Measurements from ENCODE around the gene RAD54L2.

The RAD54L2 gene

DNA sequence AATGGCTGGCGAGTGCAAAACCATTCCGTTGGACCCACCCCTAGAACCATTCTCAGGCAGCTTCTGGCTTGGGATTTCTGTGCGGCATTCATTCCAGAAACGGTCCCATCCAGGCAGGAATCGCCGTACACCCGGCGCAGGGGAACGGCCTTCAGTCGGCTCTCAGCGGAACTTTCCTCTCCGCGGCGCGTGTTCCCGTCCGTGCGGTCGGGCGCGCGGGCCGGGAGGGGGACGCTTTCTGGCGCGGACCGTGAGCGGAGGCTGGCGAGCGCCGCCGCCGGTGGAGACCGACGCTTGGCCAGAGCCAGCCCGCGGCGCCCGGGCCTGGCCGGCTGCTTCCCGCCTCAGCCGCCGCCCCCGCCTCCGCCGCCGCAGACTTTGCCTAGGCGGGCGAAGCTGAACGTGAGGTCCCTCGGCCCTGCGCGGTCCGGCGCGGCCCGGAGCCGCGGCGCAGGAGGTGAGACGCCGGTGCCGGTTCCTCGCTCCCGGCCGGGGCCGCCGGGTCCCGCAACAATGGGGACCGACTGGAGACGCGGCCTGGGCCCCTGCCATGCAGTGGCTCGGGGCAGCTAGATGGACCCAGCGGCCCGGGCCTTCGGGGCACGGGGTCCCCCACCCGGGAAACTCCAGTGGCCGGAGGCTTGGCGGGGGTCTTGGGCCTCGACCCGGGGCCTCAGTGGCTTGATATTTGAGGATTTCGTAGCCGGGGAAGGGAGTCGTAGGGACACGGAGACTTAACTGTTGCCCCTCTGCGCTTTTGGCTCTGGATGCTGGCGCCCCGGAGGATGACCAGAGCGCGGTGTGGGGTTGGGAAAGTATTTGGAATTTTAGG lies at the start of gene RAD54L2:
TSS of gene RAD54L2 (plus strand) at position 261 of the 832 bp plus-strand sequence. CDS start 51,702 bp downstream, outside the sequence.
- peak; percentile 53; the same call in 1 of the 2 replicates for TF ChIP-seq CTCF (IDR thresholded peaks at IDR 0.05)

- TF ChIP-seq CTCF (IDR thresholded peaks at IDR 0.05), result no peak
Observed at GRCh38 chr3:51498876-51499738, 39.4 kb upstream of the RAD54L2 start.

GRCh38 chr3:51500632-51501131 lies 37.8 kb upstream of the RAD54L2 start:
- no peak for TF ChIP-seq CTCF (IDR thresholded peaks at IDR 0.05)

DNA sequence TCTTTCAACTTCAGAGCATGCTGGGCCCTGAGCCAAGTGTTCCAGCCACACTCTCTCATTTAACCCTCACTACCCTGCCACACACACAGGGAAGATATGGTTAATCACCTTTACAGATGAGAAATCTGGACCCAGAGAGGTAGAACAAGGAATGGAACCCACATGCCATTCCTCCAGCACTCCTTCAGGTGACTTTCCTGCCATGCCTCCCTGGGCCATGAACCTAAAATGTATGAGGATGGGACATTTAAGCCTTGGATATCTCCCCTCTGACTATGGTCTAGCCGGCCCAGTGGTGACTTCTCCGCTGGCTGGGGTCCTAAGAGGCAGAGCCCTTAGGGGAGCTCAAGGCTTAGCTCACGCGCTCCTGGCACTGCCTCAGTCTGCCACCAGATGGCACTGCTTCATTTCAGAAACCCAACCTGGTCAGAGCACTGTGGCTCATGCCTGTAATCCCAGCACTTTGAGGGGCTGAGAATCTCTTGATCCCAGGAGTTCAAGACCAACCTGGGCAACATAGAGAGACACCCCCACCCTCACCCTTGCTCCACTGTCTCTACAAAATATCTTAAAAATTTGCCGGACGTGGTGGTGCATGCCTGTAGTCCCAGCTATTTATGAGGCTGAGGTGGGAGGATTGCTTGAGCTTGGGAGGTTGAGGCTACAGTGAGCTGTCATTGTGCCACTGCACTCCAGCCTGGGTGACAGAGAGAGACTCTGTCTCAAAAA lies 36.5 kb upstream of the RAD54L2 start:
- peak; percentile 97 for TF ChIP-seq CTCF (IDR thresholded peaks at IDR 0.05)

DNA sequence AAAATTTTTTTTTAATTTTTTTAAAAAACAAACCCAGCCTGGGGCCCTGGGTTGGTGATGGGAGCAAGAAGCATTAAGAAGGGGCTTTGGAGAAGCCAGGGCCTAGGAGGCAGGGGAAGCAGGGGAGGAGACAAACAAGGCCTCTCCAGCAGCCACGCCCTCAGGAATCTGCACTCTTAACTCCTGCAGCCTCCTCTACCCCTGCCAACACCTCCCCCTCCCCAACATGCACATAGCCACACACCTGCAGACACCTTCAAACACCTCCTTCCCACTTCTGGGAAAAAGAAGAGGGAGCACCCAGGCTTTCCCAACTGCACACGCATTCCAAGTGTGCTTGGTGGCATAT lies 36.0 kb upstream of the RAD54L2 start:
- TF ChIP-seq CTCF (IDR thresholded peaks at IDR 0.05), result no peak

DNA sequence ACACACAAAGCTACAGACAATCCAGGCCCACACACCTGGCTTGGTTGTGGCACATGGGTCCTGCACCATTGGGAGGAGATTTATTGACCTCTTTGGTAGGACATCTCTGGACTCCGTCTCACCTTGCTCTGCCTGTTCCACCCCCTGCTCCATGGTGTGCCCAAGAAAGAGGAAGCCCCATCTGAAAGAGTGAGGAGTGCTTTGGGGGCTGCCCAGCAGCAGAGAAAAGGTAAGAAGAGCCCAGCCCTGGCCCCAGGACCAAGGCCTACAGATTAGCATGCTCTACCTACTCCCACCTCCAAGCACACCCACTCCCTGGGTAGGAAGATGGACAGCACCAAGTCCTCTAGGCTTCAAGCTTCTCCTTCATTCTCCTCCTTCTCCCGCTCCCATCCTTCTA lies 35.5 kb upstream of the RAD54L2 start:
- TF ChIP-seq CTCF (IDR thresholded peaks at IDR 0.05), result no peak

GRCh38 chr3:51508255-51508654 lies 30.3 kb upstream of the RAD54L2 start:
- TF ChIP-seq CTCF (IDR thresholded peaks at IDR 0.05), result no peak

Data from LNCAP (cell line).